ENCODE results near the gene PSME3. TPM values are rescaled to one million over a fixed set of nuclear protein-coding genes. Genes with fewer than 3 reads are reported as not detected.

PSME3 gene
- total RNA-seq, 1 experiment from 2014 or later = 107 TPM

DNA sequence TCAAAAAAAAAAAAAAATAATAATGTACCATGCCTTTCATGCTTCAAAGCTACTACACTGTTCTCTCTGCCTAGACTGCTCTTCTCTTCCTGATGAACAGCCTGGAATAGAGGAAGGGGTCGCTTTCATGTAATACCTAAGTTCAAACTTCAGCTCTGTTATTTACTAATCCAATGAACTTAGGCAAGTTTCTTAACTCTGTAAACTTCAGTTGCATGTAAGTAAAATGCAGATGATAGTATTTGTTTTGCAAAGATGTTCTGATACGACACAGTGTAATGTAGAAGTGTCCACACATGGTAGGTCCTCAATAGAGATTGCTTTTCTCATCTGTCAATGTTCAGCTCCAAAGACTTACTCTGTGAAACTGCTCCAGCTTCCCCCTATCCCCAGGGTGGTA, 41.2 kb upstream of the PSME3 start:
- 0 out of 2 replicates have a peak, but pooled peaks cover 4% of the 10 kb centered on the region for H3K79me2 ChIP-seq (ENCODE audit: low read length)
- BruUV-seq (replicated peaks) = no TSS peak
- intact Hi-C loops (cut with micrococcal nuclease) = no loop called here
- H3K27ac ChIP-seq (ENCODE audit: low read length) = no peak overlapping the region
- H3F3A ChIP-seq (ENCODE audit: low read length, unreplicated experiment) = no peaks in the 10 kb centered on the region
- ChIA-PET POLR2A (ENCODE audit: unreplicated experiment) (no interaction called here), CTCF (no interaction called here)
- no peak for DNase-seq
- H3K4me1 ChIP-seq (ENCODE audit: insufficient read depth, low read length) = peaks cover 3% of the 10 kb centered on the region
- no peaks in the 10 kb centered on the region for H4K20me1 ChIP-seq (ENCODE audit: low read length)
- H3K27me3 ChIP-seq (ENCODE audit: low read length) = no peaks in the 10 kb centered on the region
- H3K4me3 ChIP-seq (ENCODE audit: low read length) = no peak overlapping the region
- H3K4me2 ChIP-seq (ENCODE audit: low read length) = no peak overlapping the region
- ATAC-seq = no peak
- H2AFZ ChIP-seq (ENCODE audit: low read length) = no peak overlapping the region
- no peak overlapping the region for H3K9ac ChIP-seq (ENCODE audit: low read length)
- H3K9me2 ChIP-seq (replicated peaks; ENCODE audit: low read length) = no peaks in the 10 kb centered on the region
- TF ChIP-seq, protein P1, sequence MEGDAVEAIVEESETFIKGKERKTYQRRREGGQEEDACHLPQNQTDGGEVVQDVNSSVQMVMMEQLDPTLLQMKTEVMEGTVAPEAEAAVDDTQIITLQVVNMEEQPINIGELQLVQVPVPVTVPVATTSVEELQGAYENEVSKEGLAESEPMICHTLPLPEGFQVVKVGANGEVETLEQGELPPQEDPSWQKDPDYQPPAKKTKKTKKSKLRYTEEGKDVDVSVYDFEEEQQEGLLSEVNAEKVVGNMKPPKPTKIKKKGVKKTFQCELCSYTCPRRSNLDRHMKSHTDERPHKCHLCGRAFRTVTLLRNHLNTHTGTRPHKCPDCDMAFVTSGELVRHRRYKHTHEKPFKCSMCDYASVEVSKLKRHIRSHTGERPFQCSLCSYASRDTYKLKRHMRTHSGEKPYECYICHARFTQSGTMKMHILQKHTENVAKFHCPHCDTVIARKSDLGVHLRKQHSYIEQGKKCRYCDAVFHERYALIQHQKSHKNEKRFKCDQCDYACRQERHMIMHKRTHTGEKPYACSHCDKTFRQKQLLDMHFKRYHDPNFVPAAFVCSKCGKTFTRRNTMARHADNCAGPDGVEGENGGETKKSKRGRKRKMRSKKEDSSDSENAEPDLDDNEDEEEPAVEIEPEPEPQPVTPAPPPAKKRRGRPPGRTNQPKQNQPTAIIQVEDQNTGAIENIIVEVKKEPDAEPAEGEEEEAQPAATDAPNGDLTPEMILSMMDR (conservative IDR thresholded peaks at IDR 0.05; ENCODE audit: low read depth, low read length) = no peak
- TF ChIP-seq EZH2phosphoT487 (IDR thresholded peaks at IDR 0.05; ENCODE audit: borderline replicate concordance, low read length) = no peak
- no peak for TF ChIP-seq EZH2 (IDR thresholded peaks at IDR 0.05; ENCODE audit: low read length, unreplicated experiment)
- peaks cover 24% of the 10 kb centered on the region; the same call in 1 of the 2 replicates for H3K36me3 ChIP-seq (ENCODE audit: low read depth, low read length)
- no peaks in the 10 kb centered on the region for H3K9me3 ChIP-seq (ENCODE audit: low read length)

DNA sequence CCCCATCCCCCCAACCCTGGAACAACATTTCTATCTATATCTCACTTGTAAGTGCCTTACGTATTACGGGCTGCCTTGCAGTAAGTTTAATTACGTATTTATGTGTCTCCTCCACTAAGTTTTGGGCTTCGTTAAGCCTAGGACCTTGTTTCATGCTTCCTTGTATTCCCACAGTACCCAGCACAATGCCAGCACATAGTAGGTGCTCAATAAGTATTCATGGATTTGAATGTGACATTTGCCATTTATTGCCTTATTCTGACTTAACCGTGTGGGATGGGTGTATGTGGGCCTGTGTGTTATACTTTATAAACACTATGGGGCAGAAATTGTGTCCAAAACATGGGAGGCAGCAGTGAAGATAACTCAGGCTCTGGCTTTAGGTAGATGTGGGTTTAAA, 40.7 kb upstream of the PSME3 start:
- Histone ChIP-seq H3K79me2 (ENCODE audit: low read length) (0 out of 2 replicates have a peak, but pooled peaks cover 5% of the 10 kb centered on the region), H2AFZ (ENCODE audit: low read length) (no peak overlapping the region), H3K4me1 (ENCODE audit: insufficient read depth, low read length) (peaks cover 9% of the 10 kb centered on the region), H3K36me3 (ENCODE audit: low read depth, low read length) (peaks cover 20% of the 10 kb centered on the region; the same call in 1 of the 2 replicates), H3K27ac (ENCODE audit: low read length) (no peak overlapping the region), H3K4me3 (ENCODE audit: low read length) (no peak overlapping the region), H3K27me3 (ENCODE audit: low read length) (no peaks in the 10 kb centered on the region), H4K20me1 (ENCODE audit: low read length) (no peaks in the 10 kb centered on the region), H3K9me3 (ENCODE audit: low read length) (no peaks in the 10 kb centered on the region), H3K9ac (ENCODE audit: low read length) (no peak overlapping the region), H3K9me2 (replicated peaks; ENCODE audit: low read length) (no peaks in the 10 kb centered on the region), H3K4me2 (ENCODE audit: low read length) (no peak overlapping the region), H3F3A (ENCODE audit: low read length, unreplicated experiment) (no peaks in the 10 kb centered on the region)
- intact Hi-C loops (cut with micrococcal nuclease) = no loop called here
- TF ChIP-seq EZH2phosphoT487 (IDR thresholded peaks at IDR 0.05; ENCODE audit: borderline replicate concordance, low read length) = no peak
- ATAC-seq (no peak), DNase-seq (no peak)
- CTCF ChIA-PET = no interaction called here
- POLR2A ChIA-PET (ENCODE audit: unreplicated experiment) = no interaction called here
- no TSS peak for BruUV-seq (replicated peaks)

DNA sequence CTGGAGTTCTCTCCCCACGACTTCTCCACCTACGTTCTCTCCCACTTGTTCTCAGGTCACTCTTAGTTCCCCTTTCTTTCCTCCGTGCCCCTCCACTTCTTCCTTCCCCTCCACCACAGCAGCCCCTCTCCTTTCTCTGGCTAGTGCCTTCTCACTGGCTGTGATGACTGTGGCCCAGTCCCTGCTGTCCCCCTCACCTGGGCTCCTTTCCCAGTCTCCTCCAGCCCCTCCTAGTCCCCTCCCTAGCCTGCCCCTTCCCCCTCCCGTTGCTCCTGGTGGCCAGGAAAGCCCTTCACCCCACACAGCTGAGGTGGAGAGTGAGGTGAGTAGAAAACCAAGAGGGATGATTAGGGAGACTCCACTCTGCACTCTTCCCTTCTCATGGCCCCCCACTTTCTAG, 38.1 kb upstream of the PSME3 start:
- ChIA-PET CTCF (no interaction called here), POLR2A (ENCODE audit: unreplicated experiment) (interaction anchor here (0.6 to 1.1 kb wide), 3 partner anchors 12 to 217 kb away, joined by 3 to 9 read pairs (median 6); no protein-coding TSS in a partner anchor)
- no peaks in the 10 kb centered on the region for H3F3A ChIP-seq (ENCODE audit: low read length, unreplicated experiment)

More for the DNA sequence above, 38.1 kb upstream of the PSME3 start:
- H3K9ac ChIP-seq (ENCODE audit: low read length) = no peak overlapping the region
- peaks cover 3% of the 10 kb centered on the region; the same call in 1 of the 2 replicates for H3K36me3 ChIP-seq (ENCODE audit: low read depth, low read length)
- DNase-seq (no peak), ATAC-seq (no peak)
- H3K4me2 ChIP-seq (ENCODE audit: low read length) = no peak overlapping the region
- H3K9me3 ChIP-seq (ENCODE audit: low read length) = no peaks in the 10 kb centered on the region
- TF ChIP-seq EZH2phosphoT487 (IDR thresholded peaks at IDR 0.05; ENCODE audit: borderline replicate concordance, low read length) = no peak
- TF ChIP-seq, protein P1 (conservative IDR thresholded peaks at IDR 0.05; ENCODE audit: low read depth, low read length) = no peak
- no TSS peak for BruUV-seq (replicated peaks)
- H3K4me3 ChIP-seq (ENCODE audit: low read length) = no peak overlapping the region
- no peaks in the 10 kb centered on the region for H4K20me1 ChIP-seq (ENCODE audit: low read length)
- no peaks in the 10 kb centered on the region for H3K9me2 ChIP-seq (replicated peaks; ENCODE audit: low read length)
- intact Hi-C loops (cut with micrococcal nuclease) = no loop called here
- H3K79me2 ChIP-seq (ENCODE audit: low read length) = peaks cover 11% of the 10 kb centered on the region; the same call in 1 of the 2 replicates
- no peak overlapping the region for H2AFZ ChIP-seq (ENCODE audit: low read length)
- H3K27ac ChIP-seq (ENCODE audit: low read length) = no peak overlapping the region
- peaks cover 14% of the 10 kb centered on the region for H3K4me1 ChIP-seq (ENCODE audit: insufficient read depth, low read length)
- H3K27me3 ChIP-seq (ENCODE audit: low read length) = no peaks in the 10 kb centered on the region
